Stimulated activated CD4-positive, alpha-beta T cell treated with anti-CD3 and anti-CD28 coated beads, Interleukin-2, amount 100 ng/mL, for 48 hours (primary cell): ENCODE data around the gene STIM2.

ENCODE experiments used
- DNase-seq, 2 donors: peaks; one replicate each; pipeline ENCODE4 v3.0.0-alpha.2; 2020

STIM2 gene

DNA sequence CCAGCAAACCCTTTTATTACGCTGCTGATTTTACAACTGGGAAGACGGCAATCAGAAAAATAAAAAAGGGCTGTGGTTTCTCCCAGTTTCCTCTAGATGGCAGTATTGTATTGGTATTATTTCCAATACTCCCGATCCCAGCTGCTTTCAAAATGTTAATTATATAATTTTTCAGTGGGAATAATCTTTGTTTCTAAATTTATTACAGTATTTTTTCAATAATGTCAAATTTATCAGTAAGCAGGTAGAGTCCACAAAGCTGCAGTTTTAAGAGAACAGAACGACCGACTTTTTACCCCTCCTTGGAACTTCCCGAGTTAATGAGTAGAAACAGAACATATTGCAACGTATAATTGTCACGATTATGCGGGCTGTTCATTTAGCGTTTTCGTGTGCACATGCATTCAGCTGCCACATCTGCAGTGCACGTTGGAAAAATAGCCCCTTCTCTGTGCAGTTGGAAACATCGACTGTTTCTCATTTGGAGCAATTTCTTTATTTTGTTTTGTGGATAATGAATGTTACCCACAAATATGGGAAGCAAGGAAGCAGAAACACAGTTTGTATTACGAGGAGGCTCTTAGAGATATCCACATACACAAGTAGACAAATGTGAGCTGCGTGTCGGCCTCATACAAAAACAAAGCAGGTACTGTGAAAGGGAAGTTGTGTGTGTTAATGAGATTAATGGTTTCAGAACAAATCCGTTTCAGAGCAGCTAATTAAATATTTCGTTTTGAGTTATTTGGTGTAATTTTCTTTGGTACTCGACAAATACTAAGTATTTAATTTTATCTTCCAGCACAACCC, 188.0 kb downstream of the STIM2 start:
- no peak for DNase-seq

DNA sequence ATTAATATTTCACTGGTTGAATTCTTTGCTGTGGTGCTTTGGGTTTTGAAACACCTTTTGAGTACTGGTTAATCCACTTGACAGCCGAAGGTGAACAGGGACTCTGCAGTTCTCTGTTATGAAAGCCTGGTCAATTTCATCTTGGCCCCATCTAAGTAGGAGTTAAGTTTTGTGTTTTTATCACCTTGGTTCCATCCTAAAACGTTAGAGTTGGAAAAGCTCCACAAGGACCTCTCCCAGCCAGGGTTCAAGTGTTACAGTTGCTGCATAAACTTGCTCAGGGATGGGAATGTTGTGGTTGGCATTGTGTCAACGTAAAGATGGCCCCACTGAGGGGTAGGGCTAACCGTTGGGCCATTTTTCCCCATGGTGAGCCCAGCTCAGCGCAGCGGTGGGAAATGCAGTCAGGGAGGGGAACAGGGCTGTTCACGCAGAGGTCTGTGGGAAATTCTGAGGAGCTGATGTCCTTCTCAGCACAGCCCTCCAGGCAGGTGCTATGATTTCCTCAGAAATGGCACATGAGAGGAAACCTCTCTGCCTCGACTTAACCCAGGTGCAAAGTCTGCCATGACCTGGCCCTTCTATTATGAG, 188.7 kb downstream of the STIM2 start:
- DNase-seq, result no peak

- no peak for DNase-seq
These were observed 190.1 kb downstream of the STIM2 start for GRCh38 chr4:27050731-27051130.

GRCh38 chr4:27055221-27055760, 194.7 kb downstream of the STIM2 start:
- DNase-seq, result no peak

- no peak for DNase-seq
These were observed 195.6 kb downstream of the STIM2 start for GRCh38 chr4:27056281-27056680.

- no peak for DNase-seq
These were observed 196.4 kb downstream of the STIM2 start for GRCh38 chr4:27057053-27057452.

DNA sequence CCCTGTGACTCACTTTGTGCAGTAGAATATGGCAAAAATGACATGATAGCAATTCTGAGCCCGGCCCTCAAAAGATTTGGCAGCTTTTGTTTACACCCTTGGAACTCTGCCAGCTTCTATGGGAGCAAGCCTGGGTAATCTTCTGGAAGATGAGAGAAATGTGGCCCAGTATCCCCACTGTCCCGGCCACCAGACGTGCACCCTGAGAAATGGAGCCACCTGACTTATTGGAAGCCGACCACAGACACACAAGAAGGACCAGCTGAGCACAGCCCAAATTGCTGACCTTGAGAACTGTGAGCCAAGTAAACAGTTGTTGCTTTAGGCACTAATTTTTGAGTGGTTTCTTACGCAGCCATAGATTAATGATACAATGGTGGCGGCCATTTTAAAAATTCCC, 197.0 kb downstream of the STIM2 start:
- DNase-seq, result no peak

DNA sequence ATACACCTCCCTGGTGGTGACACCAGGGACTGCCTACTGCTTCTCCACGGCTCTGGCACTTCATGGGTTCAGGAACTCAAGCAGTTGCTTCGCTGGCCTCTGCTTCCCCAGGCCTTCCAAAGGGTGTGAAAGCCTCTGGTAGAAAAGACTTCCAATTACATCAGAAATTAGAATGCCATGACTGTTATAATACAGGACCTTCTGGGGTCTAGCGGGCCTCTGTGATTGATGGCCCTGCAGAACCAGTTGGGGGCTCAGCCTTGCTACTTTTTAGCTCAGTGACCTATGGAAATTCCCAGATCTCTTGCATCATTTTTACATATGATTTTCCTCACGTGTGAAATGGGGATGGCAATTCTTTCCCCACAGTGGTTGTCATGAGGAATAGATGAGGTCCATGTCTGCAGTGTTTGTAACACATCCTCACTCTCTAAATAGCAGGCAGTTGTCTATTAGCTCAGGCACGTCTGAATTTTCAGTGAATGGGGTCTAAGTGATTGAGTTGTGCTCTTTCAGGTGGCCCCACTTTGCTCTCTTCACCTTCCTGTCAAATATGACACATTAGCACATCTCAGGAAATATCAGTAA, 198.3 kb downstream of the STIM2 start:
- DNase-seq, result no peak

GRCh38 chr4:27059446-27059845, 198.8 kb downstream of the STIM2 start:
- DNase-seq, result no peak

DNA sequence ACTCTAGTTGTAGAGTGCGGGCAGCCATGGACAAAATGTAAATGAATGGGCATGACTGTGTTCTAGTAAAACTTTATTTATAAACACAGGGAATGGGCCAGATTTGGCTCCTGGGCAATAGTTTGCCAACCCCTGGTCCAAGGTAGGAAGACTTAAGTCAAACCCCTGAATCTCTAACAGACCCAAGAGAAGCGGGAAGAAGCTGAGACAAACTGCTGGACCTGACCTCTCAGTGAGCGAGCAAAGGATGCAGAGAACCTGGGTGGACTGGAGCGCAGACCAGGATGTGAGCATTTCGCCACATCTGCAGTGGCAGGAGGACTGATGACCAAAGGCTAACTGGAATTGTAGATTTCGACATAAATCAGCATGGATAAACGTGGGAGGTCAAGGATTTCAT, 201.6 kb downstream of the STIM2 start:
- no peak for DNase-seq

GRCh38 chr4:27066591-27066990, 205.9 kb downstream of the STIM2 start:
- DNase-seq, result no peak

DNA sequence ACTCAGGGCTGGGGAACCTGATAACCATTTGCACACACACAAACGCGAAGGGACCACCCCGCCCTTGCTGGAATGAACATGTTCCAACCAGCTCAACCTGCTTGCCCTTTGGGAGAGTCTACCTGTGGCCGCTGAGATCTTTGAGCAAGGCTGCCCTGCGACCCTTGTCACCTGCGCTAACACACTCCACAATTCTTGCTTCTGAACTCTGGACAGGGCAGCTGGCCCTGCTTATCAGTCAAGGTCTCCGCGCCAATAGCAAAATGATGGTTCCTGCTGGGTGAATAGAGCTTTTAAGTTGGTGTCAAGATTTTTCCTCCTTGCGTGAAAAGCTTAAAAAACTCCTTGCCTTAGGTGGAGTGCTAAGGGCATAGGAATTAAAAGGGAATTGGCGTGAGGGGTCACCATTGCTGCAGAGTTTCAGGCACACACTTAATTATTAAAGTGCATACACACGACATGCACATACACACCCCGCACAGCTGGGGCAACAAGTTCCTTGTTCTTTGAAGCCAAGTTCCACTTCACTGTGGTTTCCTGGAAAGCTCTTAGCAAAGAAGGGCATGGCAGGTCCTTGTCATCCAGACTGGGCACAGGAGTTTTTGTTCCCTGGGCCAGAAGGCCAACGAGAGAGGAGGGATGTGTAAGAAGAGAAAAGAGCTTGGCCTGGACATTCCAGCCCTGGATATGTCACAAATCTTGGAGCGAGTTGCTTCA, 207.7 kb downstream of the STIM2 start:
- no peak for DNase-seq
